CD14-positive monocyte (primary cell): Measurements from ENCODE around the gene CYTH3. TPM values are rescaled to one million over a fixed set of nuclear protein-coding genes. Genes with fewer than 3 reads are reported as not detected.

Source experiments
- DNase-seq, 3 donors: peaks; one replicate each; pipeline ENCODE4 v3.0.0-alpha.2; 2011 to 2022
- H2AFZ ChIP-seq: 2 replicates; pipeline ENCODE4 v1.6.0; 2012; ENCODE audit warnings: mild to moderate bottlenecking, low read depth, low read length, inconsistent platforms; ENCODE audit not compliant: insufficient read depth, poor library complexity, severe bottlenecking
- H3K27ac ChIP-seq, 2 donors: 1 replicate in 1 of 2; 2 replicates in 1 of 2; pipeline ENCODE4 v1.5.1; 2012 to 2013; ENCODE audit warnings: low read length in 2 of 2, control low read depth in 1 of 2, inconsistent platforms in 1 of 2, low read depth in 1 of 2, mild to moderate bottlenecking in 1 of 2
- H3K27me3 ChIP-seq, 2 donors: one replicate each; pipeline versions ENCODE4 v1.6.0 to v1.6.1; 2011 to 2013; ENCODE audit warnings: low read length in 2 of 2; ENCODE audit not compliant: control insufficient read depth in 2 of 2, insufficient read depth in 2 of 2
- H3K36me3 ChIP-seq, 2 donors: replicated peaks in 1 of 2; 1 replicate in 1 of 2; 2 replicates in 1 of 2; pipeline versions ENCODE4 v1.5.1 to v1.6.1; 2012 to 2013; ENCODE audit warnings: low read length in 2 of 2, control low read depth in 1 of 2, inconsistent platforms in 1 of 2, mild to moderate bottlenecking in 1 of 2; ENCODE audit not compliant: insufficient read depth in 2 of 2, control insufficient read depth in 1 of 2
- H3K4me1 ChIP-seq, 2 donors: 1 replicate in 1 of 2; 2 replicates in 1 of 2; pipeline versions ENCODE4 v1.5.1 to v1.6.1; 2012 to 2013; ENCODE audit warnings: low read length in 2 of 2, control low read depth in 1 of 2, inconsistent platforms in 1 of 2, mild to moderate bottlenecking in 1 of 2, moderate library complexity in 1 of 2; ENCODE audit not compliant: insufficient read depth in 2 of 2, control insufficient read depth in 1 of 2
- H3K4me2 ChIP-seq: replicated peaks from 2 replicates; pipeline ENCODE3; 2012; ENCODE audit warnings: low read length, moderate library complexity, mild to moderate bottlenecking; ENCODE audit not compliant: poor library complexity, severe bottlenecking; ENCODE audit errors: extremely low read depth
- H3K4me3 ChIP-seq, 3 experiments: fragments of 200-600 bp in 1 of 3; sonication (generic) in 1 of 3; replicated peaks in 1 of 3; 1 replicate in 2 of 3; 2 replicates in 1 of 3; pipeline ENCODE4 v1.5.1; 2011 to 2013; ENCODE audit warnings: low read length in 3 of 3, mild to moderate bottlenecking in 3 of 3, control low read depth in 2 of 3, low read depth in 2 of 3, inconsistent platforms in 1 of 3, moderate library complexity in 1 of 3
- H3K79me2 ChIP-seq: 2 replicates; pipeline ENCODE4 v1.6.0; 2012; ENCODE audit warnings: mild to moderate bottlenecking, control low read depth, inconsistent platforms, low read length, moderate library complexity; ENCODE audit not compliant: insufficient read depth
- H3K9ac ChIP-seq: 2 replicates; pipeline ENCODE4 v1.6.0; 2017; ENCODE audit warnings: low read length, mild to moderate bottlenecking; ENCODE audit not compliant: insufficient read depth, poor library complexity, severe bottlenecking
- H3K9me3 ChIP-seq, 2 donors: replicated peaks in 1 of 2; 1 replicate in 1 of 2; 2 replicates in 1 of 2; pipeline versions ENCODE4 v1.5.1 to v1.6.1; 2012 to 2013; ENCODE audit warnings: low read length in 2 of 2, control low read depth in 1 of 2; ENCODE audit not compliant: control insufficient read depth in 1 of 2, insufficient read depth in 1 of 2
- H4K20me1 ChIP-seq: 2 replicates; pipeline ENCODE4 v1.6.0; 2012; ENCODE audit warnings: mild to moderate bottlenecking, low read length, control low read depth, moderate library complexity; ENCODE audit not compliant: insufficient read depth
- H3K27ac Mint-ChIP-seq, 7 donors: one replicate each; pipeline ENCODE4 v1.8.0; 2020; ENCODE audit warnings: mild to moderate bottlenecking in 7 of 7, mixed read lengths in 7 of 7, moderate library complexity in 6 of 7, inconsistent platforms in 2 of 7
- H3K27me3 Mint-ChIP-seq, 3 donors: one replicate each; pipeline ENCODE4 v1.8.0; 2021 to 2022; ENCODE audit warnings: low read depth in 3 of 3, mild to moderate bottlenecking in 3 of 3, mixed read lengths in 3 of 3, moderate library complexity in 3 of 3, inconsistent platforms in 1 of 3
- H3K36me3 Mint-ChIP-seq, 2 donors: one replicate each; pipeline ENCODE4 v1.8.0; 2020; ENCODE audit warnings: mixed read lengths in 2 of 2, inconsistent platforms in 1 of 2, mild to moderate bottlenecking in 1 of 2
- H3K4me1 Mint-ChIP-seq: one replicate; pipeline ENCODE4 v1.8.0; 2020; ENCODE audit warnings: mild to moderate bottlenecking, mixed read lengths
- H3K4me3 Mint-ChIP-seq, 2 donors: one replicate each; pipeline ENCODE4 v1.8.0; 2020; ENCODE audit warnings: mild to moderate bottlenecking in 2 of 2, mixed read lengths in 2 of 2, moderate library complexity in 1 of 2
- H3K9me3 Mint-ChIP-seq, 7 donors: one replicate each; pipeline ENCODE4 v1.8.0; 2020 to 2022; ENCODE audit warnings: mixed read lengths in 7 of 7, mild to moderate bottlenecking in 6 of 7, moderate library complexity in 6 of 7, inconsistent platforms in 2 of 7
- CTCF ChIP-seq: fragments of 200-600 bp; IDR thresholded peaks from one replicate; pipeline ENCODE4 v1.8.0; 2022; ENCODE audit warnings: antibody characterized with exemption, mild to moderate bottlenecking
- WGBS: methylation state at CpG from one replicate; pipeline ENCODE4 v1.1.5; 2013; ENCODE audit warnings: missing lambda C conversion rate; ENCODE audit not compliant: insufficient coverage; 5-methylcytosine and 5-hydroxymethylcytosine counted together
- intact Hi-C, 2 donors: fragments of 100-400 bp; cut with micrococcal nuclease; formaldehyde crosslinking; loops; one replicate each; pipeline versions ENCODE4 v1.15.0 to v1.15.1; 2023
- polyA plus RNA-seq, 3 donors: library from polyadenylated mRNA; depleted of rRNA in 1 of 3; unstranded in 2 of 3; stranded (reverse) in 1 of 3; fragments of 300-500 nt in 2 of 3; fragments of >200 nt in 1 of 3; fragmentation: Illumina TruSeq in 2 of 3; gene quantifications; 1 replicate in 2 of 3; 2 replicates in 1 of 3; pipeline ENCODE4 v1.2.3, GENCODE V29; 2012 to 2021

The CYTH3 gene
- polyA plus RNA-seq, 3 donors: 1.3 to 8.5 (median 1.4) TPM

DNA sequence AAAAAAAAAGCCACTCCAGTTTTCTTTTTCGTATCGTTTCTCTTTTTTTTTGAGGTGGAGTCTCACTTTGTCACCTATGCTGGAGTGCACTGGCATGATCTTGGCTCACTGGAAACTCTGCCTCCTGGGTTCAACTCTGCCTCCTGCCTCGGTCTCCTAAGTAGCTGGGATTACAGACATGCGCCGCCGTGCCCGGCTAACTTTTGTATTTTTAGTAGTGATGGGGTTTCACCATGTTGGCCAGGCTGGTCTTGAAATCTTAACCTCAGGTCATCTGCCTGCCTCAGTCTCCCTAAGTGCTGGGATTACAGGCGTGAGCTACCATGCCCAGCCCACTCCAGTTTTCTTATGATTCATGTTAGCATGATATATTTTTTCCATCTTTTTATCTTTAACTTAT, 148.6 kb downstream of the CYTH3 start:
- H3K79me2 ChIP-seq: no peaks in the 10 kb centered on the region
- H3K36me3 ChIP-seq: peaks cover 43 to 93% of the 10 kb centered on the region in 2 donors
- H2AFZ ChIP-seq: no peak overlapping the region
- DNase-seq: no peak
- H3K9me3 ChIP-seq: peaks cover 15 to 18% of the 10 kb centered on the region in 2 donors
- Mint-ChIP-seq H3K27ac (no peak overlapping the region), H3K27me3 (peaks cover 0 to 1% (median 0%) of the 10 kb centered on the region in 3 donors), H3K36me3 (peaks cover 76 to 94% of the 10 kb centered on the region in 2 donors), H3K4me1 (no peaks in the 10 kb centered on the region), H3K4me3 (no peak overlapping the region), H3K9me3 (peaks cover 9 to 33% (median 23%) of the 10 kb centered on the region in 7 donors)
- H3K9ac ChIP-seq: no peak overlapping the region
- H3K27ac ChIP-seq: no peak overlapping the region
- H3K4me3 ChIP-seq: no peak overlapping the region
- no peak for TF ChIP-seq CTCF
- no peaks in the 10 kb centered on the region for H3K27me3 ChIP-seq
- H3K4me2 ChIP-seq: no peak overlapping the region
- H4K20me1 ChIP-seq: no peaks in the 10 kb centered on the region
- H3K4me1 ChIP-seq: no peaks in the 10 kb centered on the region
- intact Hi-C loops: no loop called here
- 100% methylated on average over 1 of the region's 8 CpGs for WGBS

DNA sequence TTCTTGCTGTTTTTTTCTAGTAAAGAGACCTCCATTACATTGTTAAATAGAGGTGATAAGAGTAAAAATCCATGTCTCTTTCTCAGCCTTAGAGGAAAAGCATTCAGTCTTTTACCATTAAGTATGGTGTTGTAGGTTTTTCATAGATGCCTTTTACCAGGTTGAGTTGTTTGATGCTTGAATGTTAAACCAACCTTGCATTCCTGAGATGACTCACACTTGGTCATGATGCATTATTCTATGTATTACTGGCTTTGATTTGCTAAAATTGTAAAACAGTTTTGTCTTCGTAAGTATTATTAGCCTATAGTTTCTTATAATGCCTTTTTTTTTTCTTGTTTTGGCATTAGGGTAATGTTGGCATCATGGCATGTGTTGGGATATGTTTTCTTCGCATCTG, 151.3 kb downstream of the CYTH3 start:
- H4K20me1 ChIP-seq: no peaks in the 10 kb centered on the region
- peaks cover 9 to 33% (median 23%) of the 10 kb centered on the region in 7 donors for H3K9me3 Mint-ChIP-seq
- no peak overlapping the region for H3K4me3 Mint-ChIP-seq
- no peak for DNase-seq
- no peak for TF ChIP-seq CTCF
- H3K79me2 ChIP-seq: no peaks in the 10 kb centered on the region
- H3K27ac ChIP-seq: no peak overlapping the region
- no peaks in the 10 kb centered on the region for H3K27me3 ChIP-seq
- peaks cover 15 to 18% of the 10 kb centered on the region in 2 donors for H3K9me3 ChIP-seq
- peaks cover 51 to 93% of the 10 kb centered on the region in 2 donors for H3K36me3 ChIP-seq
- no peak overlapping the region for H3K9ac ChIP-seq
- H3K4me1 Mint-ChIP-seq: no peaks in the 10 kb centered on the region
- H3K27me3 Mint-ChIP-seq: no peaks in the 10 kb centered on the region
- no peak overlapping the region for H2AFZ ChIP-seq
- no peak overlapping the region for H3K27ac Mint-ChIP-seq
- no peaks in the 10 kb centered on the region for H3K4me1 ChIP-seq
- 100% methylated on average over 1 of the region's 2 CpGs for WGBS
- no peak overlapping the region for H3K4me2 ChIP-seq
- intact Hi-C loops: no loop called here
- H3K36me3 Mint-ChIP-seq: peaks cover 80 to 96% of the 10 kb centered on the region in 2 donors
- no peak overlapping the region for H3K4me3 ChIP-seq
